Erythroblast (primary cell): Measurements from ENCODE around the gene PHKB.

Source experiments
- GATA1 ChIP-seq: IDR thresholded peaks from 2 replicates; pipeline ENCODE4 v1.6.1; 2011; ENCODE audit warnings: low read depth, mild to moderate bottlenecking, control low read depth, low read length, moderate library complexity
- POLR2A ChIP-seq: IDR thresholded peaks from 2 replicates; pipeline ENCODE4 v1.6.1; 2011; ENCODE audit warnings: mild to moderate bottlenecking, low read length

DNA sequence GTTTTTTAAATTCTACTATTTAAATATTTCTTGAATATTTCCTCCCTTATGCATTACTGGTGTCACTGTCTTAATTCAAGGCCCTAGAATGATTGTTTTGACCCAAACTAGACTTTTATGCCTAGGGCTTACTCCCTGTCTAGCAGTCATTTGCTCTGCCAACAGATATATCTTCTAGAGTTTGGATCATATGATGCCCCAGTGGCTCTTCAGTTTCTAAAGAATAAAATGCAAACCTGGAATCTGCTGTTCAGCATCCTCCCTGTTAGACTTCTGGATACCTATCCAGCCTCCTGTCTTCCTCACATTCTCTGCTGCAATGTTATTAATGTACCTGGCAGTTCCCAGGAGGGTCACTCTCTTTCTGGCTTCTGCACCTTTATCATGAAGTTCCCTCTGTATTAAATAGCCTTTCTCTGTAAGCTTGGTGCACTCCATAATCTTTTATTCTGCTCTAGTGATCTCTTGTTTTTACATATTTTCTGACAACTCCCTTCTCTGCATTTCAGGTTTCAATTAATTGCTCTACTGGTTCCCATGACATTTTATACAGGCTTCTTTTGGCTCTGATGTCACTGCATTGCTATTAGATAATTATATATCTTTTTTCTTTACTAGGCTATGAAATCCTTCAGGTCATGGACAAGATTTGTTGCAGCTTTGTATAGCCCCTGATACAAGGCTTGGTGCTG lies 15.7 kb downstream of the PHKB start:
- TF ChIP-seq POLR2A (no peak), GATA1 (no peak)
